Ishikawa (cell line): ENCODE results near the gene CCL5.

Source experiments
- CEBPB ChIP-seq: IDR thresholded peaks from 2 replicates; pipeline ENCODE4 v1.6.1; 2012
- CREB1 ChIP-seq: IDR thresholded peaks from 2 replicates; pipeline ENCODE4 v1.6.1; 2012; ENCODE audit warnings: low read depth
- MAX ChIP-seq: IDR thresholded peaks from 2 replicates; pipeline ENCODE4 v1.6.1; 2012
- RAD21 ChIP-seq: IDR thresholded peaks from 2 replicates; pipeline ENCODE4 v1.6.1; 2012; ENCODE audit warnings: low read depth
- REST ChIP-seq: IDR thresholded peaks from 2 replicates; pipeline ENCODE4 v1.6.1; 2012; ENCODE audit warnings: low read depth, mild to moderate bottlenecking
- TCF12 ChIP-seq: IDR thresholded peaks from 2 replicates; pipeline ENCODE4 v1.6.1; 2012; ENCODE audit warnings: low read depth

GRCh38 chr17:35906191-35906925, 26.2 kb upstream of the CCL5 start:
- no peak for TF ChIP-seq TCF12
- TF ChIP-seq MAX, result no peak
- TF ChIP-seq REST, result no peak
- no peak for TF ChIP-seq CREB1
- no peak for TF ChIP-seq RAD21
- TF ChIP-seq CEBPB, result no peak
